Activated CD8-positive, alpha-beta memory T cell treated with anti-CD3 and anti-CD28 coated beads for 1 hour (primary cell): Measurements from ENCODE around the gene PCDHGA5.
"Not testable (repeated sequence)": the region's sequence is repeated elsewhere in the genome, so short reads cannot be mapped to it uniquely, and the experiment has no call there.

ENCODE experiments used
- DNase-seq, 2 donors: peaks; one replicate each; pipeline ENCODE4 v3.0.0-alpha.2; 2020; ENCODE audit warnings: low read depth in 1 of 2; ENCODE audit errors: extremely low read depth in 1 of 2

The PCDHGA5 gene

DNA sequence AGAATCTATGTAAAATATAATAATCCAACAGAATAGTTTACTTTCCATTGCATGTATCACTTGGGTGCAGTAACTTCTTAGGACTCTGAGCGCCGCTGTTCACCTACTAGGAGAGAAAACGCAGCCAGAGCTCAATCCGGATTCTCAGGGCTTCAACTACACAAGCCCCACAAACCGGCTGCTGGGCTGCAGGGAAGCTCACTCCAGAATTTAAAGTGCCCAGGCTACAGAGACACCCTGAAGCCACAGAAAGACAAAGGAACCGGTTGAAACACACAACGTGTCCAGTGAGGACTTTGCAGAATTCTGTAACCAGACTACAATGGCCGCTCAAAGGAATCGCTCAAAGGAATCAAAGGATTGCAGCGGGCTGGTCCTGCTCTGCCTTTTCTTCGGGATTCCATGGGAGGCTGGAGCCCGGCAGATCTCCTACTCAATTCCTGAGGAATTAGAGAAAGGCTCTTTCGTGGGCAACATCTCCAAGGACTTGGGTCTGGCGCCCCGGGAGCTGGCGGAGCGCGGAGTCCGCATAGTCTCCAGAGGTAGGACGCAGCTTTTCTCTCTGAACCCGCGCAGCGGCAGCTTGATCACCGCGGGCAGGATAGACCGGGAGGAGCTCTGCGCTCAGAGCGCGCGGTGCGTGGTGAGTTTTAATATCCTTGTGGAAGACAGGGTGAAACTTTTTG lies 49.0 kb downstream of the PCDHGA5 start, which contains the start of gene PCDHGA10:
Gene PCDHGA10, plus strand, starts transcription at position 134 of the 686 bp plus-strand sequence. Its CDS starts 189 bp downstream, at position 323.
- peak in 1 of 2 donors; percentile 17 for DNase-seq

DNA sequence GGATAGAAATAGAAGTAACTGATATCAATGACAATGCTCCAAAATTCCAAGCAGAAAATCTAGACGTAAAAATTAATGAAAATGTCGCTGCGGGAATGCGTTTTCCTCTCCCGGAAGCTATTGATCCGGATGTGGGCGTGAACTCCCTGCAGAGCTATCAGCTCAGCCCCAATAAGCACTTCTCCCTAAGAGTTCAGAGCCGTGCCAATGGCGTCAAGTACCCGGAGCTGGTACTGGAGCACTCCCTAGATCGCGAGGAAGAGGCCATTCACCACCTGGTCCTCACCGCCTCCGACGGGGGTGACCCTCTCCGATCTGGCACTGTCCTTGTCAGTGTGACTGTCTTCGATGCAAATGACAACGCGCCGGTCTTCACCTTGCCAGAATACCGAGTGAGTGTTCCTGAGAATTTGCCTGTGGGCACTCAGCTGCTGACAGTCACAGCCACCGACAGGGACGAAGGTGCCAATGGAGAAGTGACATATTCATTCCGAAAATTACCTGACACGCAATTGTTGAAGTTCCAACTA lies 49.6 kb downstream of the PCDHGA5 start:
- no peak for DNase-seq

GRCh38 chr5:141414548-141415274 lies 50.7 kb downstream of the PCDHGA5 start:
- DNase-seq: not testable (repeated sequence)

GRCh38 chr5:141415275-141415618 lies 51.3 kb downstream of the PCDHGA5 start:
- not testable (repeated sequence) for DNase-seq
